HPDE6-E6E7 (cell line): ENCODE data around the gene PGAP6.

Source experiments
- DNase-seq: peaks from one replicate; pipeline ENCODE4 v3.0.0; 2011; ENCODE audit warnings: missing footprints; ENCODE audit errors: extremely low spot score

Gene PGAP6

GRCh38 chr16:330741-331140 lies 51.0 kb downstream of the PGAP6 start:
- DNase-seq: no peak

GRCh38 chr16:325375-326145 lies 56.2 kb downstream of the PGAP6 start:
- DNase-seq: no peak

GRCh38 chr16:324451-325334 lies 57.1 kb downstream of the PGAP6 start:
- DNase-seq: no peak

GRCh38 chr16:324201-324450 lies 57.7 kb downstream of the PGAP6 start:
- no peak for DNase-seq

GRCh38 chr16:322476-323143 lies 59.2 kb downstream of the PGAP6 start:
- DNase-seq: no peak

- DNase-seq: no peak
Observed at GRCh38 chr16:321532-321931, 60.2 kb downstream of the PGAP6 start.
